ENCODE measurements around the gene NTM. TPM values are rescaled to one million over a fixed set of nuclear protein-coding genes. Genes with fewer than 3 reads are reported as not detected.

The NTM gene
- total RNA-seq, 2 donors from 2014 or later = 19.1 to 44.7 TPM

DNA sequence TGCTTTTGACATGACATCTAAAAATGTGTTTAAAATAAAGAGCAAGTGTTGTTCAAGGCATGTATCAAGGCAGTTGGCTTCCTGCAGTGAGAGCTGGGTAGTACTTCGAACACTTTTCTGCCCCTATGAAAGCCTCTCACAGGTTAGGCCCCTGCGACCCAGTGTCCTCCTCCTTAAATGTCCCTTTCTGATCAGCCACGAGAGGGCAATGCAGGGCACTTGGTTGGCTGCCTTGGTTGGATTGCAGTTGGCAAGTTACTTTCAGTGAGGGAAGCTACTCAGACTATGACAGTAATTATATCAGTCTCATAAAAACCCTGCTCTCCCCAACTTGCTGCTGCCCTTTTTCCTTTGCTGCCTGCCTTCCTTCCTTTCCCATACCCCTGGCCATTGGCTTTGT lies 743.8 kb downstream of the NTM start:
- Histone ChIP-seq H3K27me3 (no peaks in the 10 kb centered on the region), H3K27ac (peak overlapping the region; percentile 4 to 79), H3K36me3 (no peaks in the 10 kb centered on the region), H3K4me1 (peaks cover 0 to 19% of the 10 kb centered on the region in 2 donors), H3K9me3 (no peaks in the 10 kb centered on the region), H3K4me3 (no peak overlapping the region)
- DNase-seq (ENCODE audit: low spot score) = no peak
- peak; percentile 35 to 66 for TF ChIP-seq CTCF (IDR thresholded peaks at IDR 0.05)

DNA sequence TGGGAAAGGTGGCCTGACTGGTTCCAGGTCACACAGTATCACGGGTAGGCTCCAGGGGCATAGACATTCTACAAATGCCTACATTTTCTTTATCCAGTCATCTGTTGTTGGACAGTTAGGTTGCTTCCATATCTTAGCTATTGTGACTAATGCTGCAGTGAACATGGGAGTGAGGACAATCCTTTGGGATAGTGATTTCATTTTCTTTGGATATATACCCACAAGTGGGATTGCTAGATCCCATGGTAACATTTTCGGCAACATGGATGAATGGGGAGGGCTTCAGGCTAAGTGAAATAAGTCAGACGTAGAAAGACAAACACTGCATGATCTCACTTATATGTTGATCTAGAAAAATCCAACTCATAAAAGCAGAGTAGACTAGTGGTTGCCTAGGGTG lies 744.3 kb downstream of the NTM start:
- Histone ChIP-seq H3K27me3 (no peaks in the 10 kb centered on the region), H3K27ac (peak overlapping the region in 1 of 2 donors; percentile 4), H3K36me3 (no peaks in the 10 kb centered on the region), H3K9me3 (no peaks in the 10 kb centered on the region), H3K4me1 (peaks cover 0 to 19% of the 10 kb centered on the region in 2 donors), H3K4me3 (no peak overlapping the region)
- DNase-seq (ENCODE audit: low spot score) = no peak
- no peak for TF ChIP-seq CTCF (IDR thresholded peaks at IDR 0.05)

DNA sequence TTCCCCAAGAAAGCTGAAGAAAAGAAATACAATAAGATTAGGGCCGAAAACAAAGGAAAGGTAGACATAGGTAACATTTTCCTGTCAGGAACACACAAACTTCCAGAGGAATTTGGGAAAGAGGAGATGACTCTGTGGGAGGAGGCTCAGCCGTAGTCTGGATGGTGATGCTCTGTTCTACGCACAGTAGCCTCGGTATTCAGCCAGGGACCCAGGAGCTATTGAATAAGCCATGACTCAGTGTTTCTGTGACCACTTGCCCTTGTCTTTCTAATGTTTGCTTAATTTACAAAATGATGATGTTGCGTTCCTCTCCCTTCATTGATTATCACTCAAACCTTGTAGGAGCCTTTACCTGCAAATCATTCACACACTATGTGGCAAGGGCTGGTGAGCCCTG lies 745.0 kb downstream of the NTM start:
- Histone ChIP-seq H3K27ac (no peak overlapping the region), H3K27me3 (no peaks in the 10 kb centered on the region), H3K36me3 (no peaks in the 10 kb centered on the region), H3K4me1 (peaks cover 0 to 19% of the 10 kb centered on the region in 2 donors), H3K4me3 (no peak overlapping the region), H3K9me3 (no peaks in the 10 kb centered on the region)
- no peak for TF ChIP-seq CTCF (IDR thresholded peaks at IDR 0.05)
- DNase-seq (ENCODE audit: low spot score) = no peak

- no peak overlapping the region for H3K4me3 ChIP-seq
- no peak overlapping the region for H3K27ac ChIP-seq
- TF ChIP-seq CTCF (IDR thresholded peaks at IDR 0.05) = no peak
- no peaks in the 10 kb centered on the region for H3K36me3 ChIP-seq
- H3K4me1 ChIP-seq = peaks cover 0 to 18% of the 10 kb centered on the region in 2 donors
- no peaks in the 10 kb centered on the region for H3K9me3 ChIP-seq
- no peak for DNase-seq (ENCODE audit: low spot score)
- H3K27me3 ChIP-seq = no peaks in the 10 kb centered on the region
Measured at GRCh38 chr11:132116516-132116915, 746.1 kb downstream of the NTM start.

DNA sequence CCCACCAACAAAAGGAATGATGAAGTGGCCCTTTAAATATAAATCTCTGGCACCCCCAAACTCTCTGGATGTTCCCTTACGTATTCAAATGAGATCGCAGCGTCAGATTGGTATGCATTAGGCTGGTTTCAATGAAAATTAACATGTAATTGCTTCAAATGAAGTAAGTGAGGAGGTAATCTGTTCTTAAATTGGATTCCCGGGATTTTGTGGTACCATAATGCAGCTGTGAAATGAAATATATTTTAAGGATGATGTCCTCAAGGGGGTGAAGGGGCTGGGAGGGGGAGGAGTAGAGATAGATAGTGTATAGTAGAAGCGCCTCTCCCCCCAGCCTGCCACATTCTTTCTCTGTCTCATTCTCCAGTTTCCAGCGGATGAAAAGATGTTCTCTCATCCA lies 748.2 kb downstream of the NTM start:
- Histone ChIP-seq H3K36me3 (no peaks in the 10 kb centered on the region), H3K9me3 (no peaks in the 10 kb centered on the region), H3K4me3 (no peak overlapping the region), H3K27me3 (no peaks in the 10 kb centered on the region), H3K27ac (no peak overlapping the region), H3K4me1 (peaks cover 0 to 7% of the 10 kb centered on the region in 2 donors)
- TF ChIP-seq CTCF (IDR thresholded peaks at IDR 0.05) = no peak
- DNase-seq (ENCODE audit: low spot score) = no peak

GRCh38 chr11:132119573-132119972 lies 749.2 kb downstream of the NTM start:
- H3K36me3 ChIP-seq = no peaks in the 10 kb centered on the region
- TF ChIP-seq CTCF (IDR thresholded peaks at IDR 0.05) = no peak

More at GRCh38 chr11:132119573-132119972, 749.2 kb downstream of the NTM start:
- H3K4me3 ChIP-seq = no peak overlapping the region
- no peaks in the 10 kb centered on the region for H3K9me3 ChIP-seq
- DNase-seq (ENCODE audit: low spot score) = no peak
- H3K4me1 ChIP-seq = peaks cover 0 to 1% of the 10 kb centered on the region in 2 donors
- H3K27me3 ChIP-seq = no peaks in the 10 kb centered on the region
- H3K27ac ChIP-seq = no peak overlapping the region
